PC-3 (cell line): ENCODE measurements around the gene ETV5. TPM values are rescaled to one million over a fixed set of nuclear protein-coding genes. Genes with fewer than 3 reads are reported as not detected.

Experiments used
- ATAC-seq: fragments of 200-7000 bp; cut with Tn5 transposase; 2 replicates; pipeline ENCODE4 v1.9.1; 2020; ENCODE audit warnings: mild to moderate bottlenecking, moderate library complexity
- BruUV-seq: library from RNA; stranded (reverse); fragments of 400-500 nt; replicated peaks from 2 replicates; lab custom pipeline; 2021; lab: Mats Ljungman, UMichigan
- CTCF ChIA-PET: fragments of 300-600 bp; sonication (Branson Sonifier 250); formaldehyde crosslinking; loops from one replicate; lab custom pipeline; 2022; ENCODE audit warnings: antibody characterized with exemption; lab: Charles Lee
- POLR2A ChIA-PET: fragments of 300-600 bp; sonication (Branson Sonifier 250); formaldehyde crosslinking; loops from one replicate; lab custom pipeline; 2022; ENCODE audit warnings: antibody characterized with exemption; ENCODE audit not compliant: unreplicated experiment; lab: Charles Lee
- DNase-seq: peaks from one replicate; pipeline ENCODE4 v3.0.0-alpha.2; 2015
- H2AFZ ChIP-seq: fragments of 300-600 bp; sonication (generic); 2 replicates; pipeline ENCODE4 v1.6.0; 2016; ENCODE audit warnings: antibody characterized with exemption, low read length
- H3F3A ChIP-seq: fragments of 300-600 bp; sonication (generic); one replicate; pipeline ENCODE4 v1.6.0; 2017; ENCODE audit warnings: antibody characterized with exemption, low read length, control low read depth, mild to moderate bottlenecking; ENCODE audit not compliant: unreplicated experiment
- H3K27ac ChIP-seq: fragments of 300-600 bp; sonication (generic); 2 replicates; pipeline ENCODE4 v1.5.1; 2016; ENCODE audit warnings: mild to moderate bottlenecking, low read length
- H3K27me3 ChIP-seq: fragments of 300-600 bp; sonication (generic); 2 replicates; pipeline ENCODE4 v1.6.1; 2016; ENCODE audit warnings: low read length, mixed read lengths
- H3K36me3 ChIP-seq: fragments of 300-600 bp; sonication (generic); 2 replicates; pipeline ENCODE4 v1.6.1; 2016; ENCODE audit warnings: low read depth, mixed run types, low read length, mixed read lengths
- H3K4me1 ChIP-seq: fragments of 300-600 bp; sonication (generic); 2 replicates; pipeline ENCODE4 v1.5.1; 2016; ENCODE audit warnings: low read length; ENCODE audit not compliant: insufficient read depth
- H3K4me2 ChIP-seq: fragments of 300-600 bp; sonication (generic); 2 replicates; pipeline ENCODE4 v1.6.0; 2016; ENCODE audit warnings: low read length
- H3K4me3 ChIP-seq: fragments of 300-600 bp; sonication (generic); 2 replicates; pipeline ENCODE4 v1.5.1; 2016; ENCODE audit warnings: mild to moderate bottlenecking, low read length, mixed read lengths
- H3K79me2 ChIP-seq: fragments of 300-600 bp; sonication (generic); 2 replicates; pipeline ENCODE4 v1.6.1; 2017; ENCODE audit warnings: low read length, mixed read lengths
- H3K9ac ChIP-seq: fragments of 300-600 bp; sonication (generic); 2 replicates; pipeline ENCODE4 v1.6.0; 2016; ENCODE audit warnings: mild to moderate bottlenecking, low read length
- H3K9me2 ChIP-seq: fragments of 300-600 bp; sonication (generic); replicated peaks from 2 replicates; pipeline ENCODE4 v1.6.1; 2016; ENCODE audit warnings: mixed run types, low read length, mixed read lengths
- H3K9me3 ChIP-seq: fragments of 300-600 bp; sonication (generic); 2 replicates; pipeline ENCODE4 v1.6.1; 2016; ENCODE audit warnings: low read length, mixed read lengths
- H4K20me1 ChIP-seq: fragments of 300-600 bp; sonication (generic); 2 replicates; pipeline ENCODE4 v1.6.1; 2016; ENCODE audit warnings: low read length, mixed read lengths
- EZH2 ChIP-seq: fragments of 300-600 bp; sonication (generic); IDR thresholded peaks from one replicate; pipeline ENCODE4 v1.6.1; 2017; ENCODE audit warnings: antibody characterized with exemption, mild to moderate bottlenecking, low read length; ENCODE audit not compliant: unreplicated experiment
- EZH2phosphoT487 ChIP-seq: fragments of 300-600 bp; sonication (generic); IDR thresholded peaks from 2 replicates; pipeline ENCODE4 v1.6.1; 2018; ENCODE audit warnings: mild to moderate bottlenecking, antibody characterized with exemption, low read length, borderline replicate concordance
- intact Hi-C: fragments of 100-400 bp; cut with micrococcal nuclease; formaldehyde crosslinking; loops from 2 replicates; pipeline ENCODE4 v1.9.0; 2023
- total RNA-seq: library from RNA; depleted of rRNA; stranded (reverse); fragments of >200 nt; gene quantifications from 2 replicates; pipeline ENCODE4 v1.2.3, GENCODE V29; 2014
- TF ChIP-seq, protein P1 (sequence below): fragments of 300-600 bp; sonication (generic); conservative IDR thresholded peaks from 2 replicates; pipeline ENCODE4 v1.5.1; 2017; ENCODE audit warnings: antibody characterized with exemption, low read depth, mild to moderate bottlenecking, low read length

Gene ETV5
- total RNA-seq, 1 experiment from 2014 or later, result 60.6 TPM

- TF ChIP-seq, protein P1, sequence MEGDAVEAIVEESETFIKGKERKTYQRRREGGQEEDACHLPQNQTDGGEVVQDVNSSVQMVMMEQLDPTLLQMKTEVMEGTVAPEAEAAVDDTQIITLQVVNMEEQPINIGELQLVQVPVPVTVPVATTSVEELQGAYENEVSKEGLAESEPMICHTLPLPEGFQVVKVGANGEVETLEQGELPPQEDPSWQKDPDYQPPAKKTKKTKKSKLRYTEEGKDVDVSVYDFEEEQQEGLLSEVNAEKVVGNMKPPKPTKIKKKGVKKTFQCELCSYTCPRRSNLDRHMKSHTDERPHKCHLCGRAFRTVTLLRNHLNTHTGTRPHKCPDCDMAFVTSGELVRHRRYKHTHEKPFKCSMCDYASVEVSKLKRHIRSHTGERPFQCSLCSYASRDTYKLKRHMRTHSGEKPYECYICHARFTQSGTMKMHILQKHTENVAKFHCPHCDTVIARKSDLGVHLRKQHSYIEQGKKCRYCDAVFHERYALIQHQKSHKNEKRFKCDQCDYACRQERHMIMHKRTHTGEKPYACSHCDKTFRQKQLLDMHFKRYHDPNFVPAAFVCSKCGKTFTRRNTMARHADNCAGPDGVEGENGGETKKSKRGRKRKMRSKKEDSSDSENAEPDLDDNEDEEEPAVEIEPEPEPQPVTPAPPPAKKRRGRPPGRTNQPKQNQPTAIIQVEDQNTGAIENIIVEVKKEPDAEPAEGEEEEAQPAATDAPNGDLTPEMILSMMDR, result no peak
- TF ChIP-seq EZH2phosphoT487 (no peak), EZH2 (no peak)
- intact Hi-C loops, result no loop called here
- H3F3A ChIP-seq, result no peaks in the 10 kb centered on the region
- no peak for ATAC-seq
- no peaks in the 10 kb centered on the region for H3K79me2 ChIP-seq
- H3K4me3 ChIP-seq, result no peak overlapping the region
- 0 out of 2 replicates have a peak, but pooled peaks cover 5% of the 10 kb centered on the region for H3K36me3 ChIP-seq
- H3K27me3 ChIP-seq, result no peaks in the 10 kb centered on the region
- CTCF ChIA-PET, result no interaction called here
- DNase-seq, result no peak
- H2AFZ ChIP-seq, result no peak overlapping the region
- H3K4me2 ChIP-seq, result no peak overlapping the region
- no TSS peak for BruUV-seq
- H3K9ac ChIP-seq, result no peak overlapping the region
- no peaks in the 10 kb centered on the region for H3K9me2 ChIP-seq
- POLR2A ChIA-PET, result no interaction called here
- no peak overlapping the region for H3K27ac ChIP-seq
- no peaks in the 10 kb centered on the region for H3K9me3 ChIP-seq
- H3K4me1 ChIP-seq, result no peaks in the 10 kb centered on the region
- H4K20me1 ChIP-seq, result no peaks in the 10 kb centered on the region
These were observed 20.6 kb downstream of the ETV5 start for GRCh38 chr3:186088335-186088734.

GRCh38 chr3:186084264-186084663 lies 24.6 kb downstream of the ETV5 start:
- TF ChIP-seq EZH2phosphoT487, result no peak
- TF ChIP-seq, protein P1, result no peak
- BruUV-seq, result no TSS peak
- CTCF ChIA-PET, result no interaction called here

GRCh38 chr3:186083746-186084145 lies 25.1 kb downstream of the ETV5 start:
- POLR2A ChIA-PET, result no interaction called here
- DNase-seq, result no peak
- Histone ChIP-seq H3K27me3 (no peaks in the 10 kb centered on the region), H3K27ac (no peak overlapping the region), H3F3A (no peaks in the 10 kb centered on the region), H4K20me1 (no peaks in the 10 kb centered on the region), H3K9me3 (no peaks in the 10 kb centered on the region), H3K4me2 (no peak overlapping the region), H3K4me1 (no peaks in the 10 kb centered on the region), H3K9ac (no peak overlapping the region), H3K9me2 (no peaks in the 10 kb centered on the region), H3K4me3 (no peak overlapping the region), H3K79me2 (no peaks in the 10 kb centered on the region), H2AFZ (no peak overlapping the region), H3K36me3 (peaks cover 12% of the 10 kb centered on the region)
- CTCF ChIA-PET, result no interaction called here
- TF ChIP-seq, protein P1, result no peak
- no TSS peak for BruUV-seq
- no peak for ATAC-seq
- intact Hi-C loops, result no loop called here

More at GRCh38 chr3:186084264-186084663, 24.6 kb downstream of the ETV5 start:
- DNase-seq (no peak), ATAC-seq (no peak)
- peaks cover 9% of the 10 kb centered on the region for H3K36me3 ChIP-seq
- H3K79me2 ChIP-seq, result no peaks in the 10 kb centered on the region
- no peaks in the 10 kb centered on the region for H3K4me1 ChIP-seq
- H3K9me2 ChIP-seq, result no peaks in the 10 kb centered on the region
- no peak overlapping the region for H3K4me2 ChIP-seq
- H3F3A ChIP-seq, result no peaks in the 10 kb centered on the region
- intact Hi-C loops, result no loop called here
- no peaks in the 10 kb centered on the region for H4K20me1 ChIP-seq
- no peak overlapping the region for H3K9ac ChIP-seq
- no peak overlapping the region for H2AFZ ChIP-seq
- POLR2A ChIA-PET, result interaction anchor here (0.6 kb wide), 2 partner anchors 412 to 600 kb away, joined by 11 to 13 read pairs; no protein-coding TSS in a partner anchor
- no peaks in the 10 kb centered on the region for H3K9me3 ChIP-seq
- H3K27ac ChIP-seq, result no peak overlapping the region
- H3K27me3 ChIP-seq, result no peaks in the 10 kb centered on the region
- H3K4me3 ChIP-seq, result no peak overlapping the region
